Measurements from ENCODE around the gene RYR2. TPM values are rescaled to one million over a fixed set of nuclear protein-coding genes. Genes with fewer than 3 reads are reported as not detected.
"Not testable (repeated sequence)": the region's sequence is repeated elsewhere in the genome, so short reads cannot be mapped to it uniquely, and the experiment has no call there.

Gene RYR2
- total RNA-seq, 1 donor from 2014 or later: 0.90 TPM

- no peaks in the 10 kb centered on the region for H3K9me3 ChIP-seq (ENCODE audit: low read depth)
- H3K36me3 ChIP-seq: no peaks in the 10 kb centered on the region
- H3K36me3 Mint-ChIP-seq: no peaks in the 10 kb centered on the region
- H4K20me1 ChIP-seq (ENCODE audit: low read depth): no peaks in the 10 kb centered on the region
- H3K4me1 ChIP-seq: no peaks in the 10 kb centered on the region
- H2AFZ ChIP-seq (replicated peaks): no peak overlapping the region
- H3K27ac Mint-ChIP-seq: no peak overlapping the region
- TF ChIP-seq CTCF (IDR thresholded peaks at IDR 0.05) (peak; percentile 92), EZH2 (IDR thresholded peaks at IDR 0.05) (no peak), EZH2phosphoT487 (IDR thresholded peaks at IDR 0.05) (no peak)
- no peak overlapping the region for H3K9ac ChIP-seq
- no peaks in the 10 kb centered on the region for H3K4me1 Mint-ChIP-seq
- no peak overlapping the region for H3K4me2 ChIP-seq
- H3K4me3 Mint-ChIP-seq: no peak overlapping the region
- H3K4me3 ChIP-seq: no peak overlapping the region
- H3F3A ChIP-seq (ENCODE audit: low read depth): no peaks in the 10 kb centered on the region
- peak; percentile 64 for DNase-seq (ENCODE audit: low spot score)
- H3K27ac ChIP-seq: no peak overlapping the region
- no peaks in the 10 kb centered on the region for H3K27me3 ChIP-seq
- no peaks in the 10 kb centered on the region for H3K9me3 Mint-ChIP-seq
- no peaks in the 10 kb centered on the region for H3K79me2 ChIP-seq (ENCODE audit: low read depth)
- H3K27me3 Mint-ChIP-seq (ENCODE audit: insufficient read depth, low read depth): peaks cover 3% of the 10 kb centered on the region
These were observed 772.4 kb downstream of the RYR2 start for GRCh38 chr1:237814319-237814924.

GRCh38 chr1:237817277-237817676, 775.3 kb downstream of the RYR2 start:
- Histone ChIP-seq H3K27ac (no peak overlapping the region), H3K36me3 (no peaks in the 10 kb centered on the region), H3K4me2 (no peak overlapping the region), H3K4me3 (no peak overlapping the region), H3K79me2 (ENCODE audit: low read depth) (no peaks in the 10 kb centered on the region), H3K27me3 (no peaks in the 10 kb centered on the region), H3K9ac (no peak overlapping the region), H2AFZ (replicated peaks) (no peak overlapping the region), H3F3A (ENCODE audit: low read depth) (no peaks in the 10 kb centered on the region), H4K20me1 (ENCODE audit: low read depth) (no peaks in the 10 kb centered on the region), H3K9me3 (ENCODE audit: low read depth) (no peaks in the 10 kb centered on the region), H3K4me1 (no peaks in the 10 kb centered on the region)
- H3K9me3 Mint-ChIP-seq: peaks cover 3% of the 10 kb centered on the region
- no peaks in the 10 kb centered on the region for H3K36me3 Mint-ChIP-seq
- no peak overlapping the region for H3K4me3 Mint-ChIP-seq
- H3K27me3 Mint-ChIP-seq (ENCODE audit: insufficient read depth, low read depth): peaks cover 3% of the 10 kb centered on the region
- H3K27ac Mint-ChIP-seq: no peak overlapping the region
- no peaks in the 10 kb centered on the region for H3K4me1 Mint-ChIP-seq
- TF ChIP-seq CTCF (IDR thresholded peaks at IDR 0.05): no peak
- no peak for TF ChIP-seq EZH2 (IDR thresholded peaks at IDR 0.05)
- TF ChIP-seq EZH2phosphoT487 (IDR thresholded peaks at IDR 0.05): no peak
- DNase-seq (ENCODE audit: low spot score): no peak

GRCh38 chr1:237820634-237821033, 778.6 kb downstream of the RYR2 start:
- H3K4me2 ChIP-seq; H4K20me1 ChIP-seq (ENCODE audit: low read depth); H3K4me1 ChIP-seq; H3F3A ChIP-seq (ENCODE audit: low read depth); H3K27me3 ChIP-seq; H3K4me3 Mint-ChIP-seq; H3K27ac ChIP-seq; H3K9me3 ChIP-seq (ENCODE audit: low read depth); DNase-seq (ENCODE audit: low spot score); H3K36me3 ChIP-seq; H3K4me1 Mint-ChIP-seq; H3K36me3 Mint-ChIP-seq; H3K4me3 ChIP-seq; H3K79me2 ChIP-seq (ENCODE audit: low read depth); H2AFZ ChIP-seq (replicated peaks); H3K9ac ChIP-seq; H3K9me3 Mint-ChIP-seq; H3K27ac Mint-ChIP-seq; H3K27me3 Mint-ChIP-seq (ENCODE audit: insufficient read depth, low read depth): not testable (repeated sequence)

GRCh38 chr1:237832858-237833257, 790.9 kb downstream of the RYR2 start:
- peaks cover 19% of the 10 kb centered on the region for H3K4me1 Mint-ChIP-seq
- no peak for DNase-seq (ENCODE audit: low spot score)
- no peaks in the 10 kb centered on the region for H3K9me3 Mint-ChIP-seq
- peak overlapping the region; percentile 73 for H2AFZ ChIP-seq (replicated peaks)
- H3K27me3 Mint-ChIP-seq (ENCODE audit: insufficient read depth, low read depth): peaks cover 2% of the 10 kb centered on the region
- TF ChIP-seq CTCF (IDR thresholded peaks at IDR 0.05) (no peak), EZH2 (IDR thresholded peaks at IDR 0.05) (no peak), EZH2phosphoT487 (IDR thresholded peaks at IDR 0.05) (no peak)
- H3K9me3 ChIP-seq (ENCODE audit: low read depth): no peaks in the 10 kb centered on the region
- no peaks in the 10 kb centered on the region for H3F3A ChIP-seq (ENCODE audit: low read depth)
- H3K36me3 Mint-ChIP-seq: no peaks in the 10 kb centered on the region
- H4K20me1 ChIP-seq (ENCODE audit: low read depth): no peaks in the 10 kb centered on the region
- no peaks in the 10 kb centered on the region for H3K27me3 ChIP-seq
- H3K36me3 ChIP-seq: no peaks in the 10 kb centered on the region
- no peaks in the 10 kb centered on the region for H3K4me1 ChIP-seq
- H3K4me3 ChIP-seq: no peak overlapping the region
- no peak overlapping the region for H3K4me2 ChIP-seq
- no peak overlapping the region for H3K27ac Mint-ChIP-seq
- H3K27ac ChIP-seq: no peak overlapping the region
- no peaks in the 10 kb centered on the region for H3K79me2 ChIP-seq (ENCODE audit: low read depth)
- no peak overlapping the region for H3K9ac ChIP-seq
- H3K4me3 Mint-ChIP-seq: no peak overlapping the region
